HepG2 (cell line): ENCODE measurements around the gene BIRC7. TPM values are rescaled to one million over a fixed set of nuclear protein-coding genes. Genes with fewer than 3 reads are reported as not detected.
A peak's percentile ranks its signal among the peaks of the same experiment; 100 is the strongest.

Experiments
- CSRNP2 ChIP-seq: sonication (generic); formaldehyde crosslinking; conservative IDR thresholded peaks from 2 replicates; pipeline ENCODE4 v1.8.0; 2022; ENCODE audit warnings: low read depth, missing genetic modification reagents
- FIP1L1 ChIP-seq: fragments of 200-400 bp; formaldehyde crosslinking; IDR thresholded peaks from 2 replicates; pipeline ENCODE4 v1.6.1; 2018; ENCODE audit warnings: low read depth, mild to moderate bottlenecking, low read length, moderate library complexity, borderline replicate concordance; ENCODE audit not compliant: insufficient read depth
- GMEB1 ChIP-seq: sonication (generic); formaldehyde crosslinking; IDR thresholded peaks from 2 replicates; pipeline ENCODE4 v1.5.1; 2020; ENCODE audit warnings: missing genetic modification reagents, mild to moderate bottlenecking, borderline replicate concordance
- GTF2F1 ChIP-seq: fragments of 150-350 bp; IDR thresholded peaks from 2 replicates; pipeline ENCODE4 v1.6.1; 2014; ENCODE audit warnings: low read length
- HNF4A ChIP-seq: sonication (generic); formaldehyde crosslinking; IDR thresholded peaks from 2 replicates; pipeline ENCODE4 v1.4.0; 2020; ENCODE audit warnings: missing genetic modification reagents
- IRF2 ChIP-seq: IDR thresholded peaks from 2 replicates; pipeline ENCODE4 v1.6.1; 2018; ENCODE audit warnings: missing genetic modification reagents, missing compliant biosample characterization
- MAX ChIP-seq: IDR thresholded peaks from 2 replicates; pipeline ENCODE4 v1.6.1; 2012; ENCODE audit warnings: inconsistent platforms
- MAZ ChIP-seq, 2 experiments: sonication (generic) in 1 of 2; formaldehyde crosslinking in 1 of 2; IDR thresholded peaks; 2 replicates each; pipeline versions ENCODE4 v1.5.0 to v1.6.1; 2012 to 2020; ENCODE audit warnings: low read depth in 2 of 2, mild to moderate bottlenecking in 2 of 2, borderline replicate concordance in 1 of 2, improper control_type of control experiment in 1 of 2, low read length in 1 of 2, missing genetic modification reagents in 1 of 2, moderate library complexity in 1 of 2
- NR3C1 ChIP-seq: sonication (generic); formaldehyde crosslinking; IDR thresholded peaks from 2 replicates; pipeline ENCODE4 v1.4.0; 2020; ENCODE audit warnings: missing genetic modification reagents
- PHF8 ChIP-seq: sonication (generic); formaldehyde crosslinking; IDR thresholded peaks from 2 replicates; pipeline ENCODE4 v1.5.0; 2020; ENCODE audit warnings: missing genetic modification reagents
- REL ChIP-seq: sonication (generic); formaldehyde crosslinking; conservative IDR thresholded peaks from 2 replicates; pipeline ENCODE4 v1.8.0; 2022; ENCODE audit warnings: mild to moderate bottlenecking, missing genetic modification reagents, moderate library complexity
- SKIL ChIP-seq: sonication (generic); formaldehyde crosslinking; IDR thresholded peaks from 2 replicates; pipeline ENCODE4 v1.8.0; 2022; ENCODE audit warnings: missing genetic modification reagents, mild to moderate bottlenecking, moderate library complexity, borderline replicate concordance
- TRIM22 ChIP-seq: fragments of 450-650 bp; IDR thresholded peaks from 2 replicates; pipeline ENCODE4 v1.6.1; 2017
- TSC22D2 ChIP-seq: sonication (generic); formaldehyde crosslinking; IDR thresholded peaks from 2 replicates; pipeline ENCODE4 v1.5.1; 2020; ENCODE audit warnings: missing genetic modification reagents, mild to moderate bottlenecking, borderline replicate concordance
- U2AF2 ChIP-seq: fragments of 200-400 bp; formaldehyde crosslinking; IDR thresholded peaks from 2 replicates; pipeline ENCODE4 v1.6.1; 2017; ENCODE audit warnings: low read depth, mild to moderate bottlenecking, low read length
- XBP1 ChIP-seq: sonication (generic); formaldehyde crosslinking; IDR thresholded peaks from 2 replicates; pipeline ENCODE4 v1.5.0; 2020; ENCODE audit warnings: missing genetic modification reagents
- ZKSCAN1 ChIP-seq: fragments of 150-350 bp; IDR thresholded peaks from 2 replicates; pipeline ENCODE4 v1.6.1; 2014; ENCODE audit warnings: low read length
- ZNF331 ChIP-seq: sonication (generic); formaldehyde crosslinking; IDR thresholded peaks from 2 replicates; pipeline ENCODE4 v1.4.0; 2020; ENCODE audit warnings: missing genetic modification reagents
- ZNF335 ChIP-seq: sonication (generic); formaldehyde crosslinking; IDR thresholded peaks from 2 replicates; pipeline ENCODE4 v1.4.0; 2020; ENCODE audit warnings: missing genetic modification reagents
- ZNF510 ChIP-seq: sonication (generic); formaldehyde crosslinking; IDR thresholded peaks from 2 replicates; pipeline ENCODE4 v1.4.0; 2020; ENCODE audit warnings: low read depth, mild to moderate bottlenecking, missing genetic modification reagents
- ZNF512 ChIP-seq: sonication (generic); formaldehyde crosslinking; IDR thresholded peaks from 2 replicates; pipeline ENCODE4 v1.4.0; 2020; ENCODE audit warnings: mild to moderate bottlenecking, missing genetic modification reagents
- ZNF652 ChIP-seq: IDR thresholded peaks from 2 replicates; pipeline ENCODE4 v1.6.1; 2016; ENCODE audit warnings: low read depth, borderline replicate concordance
- polyA plus RNA-seq, 8 experiments: library from polyadenylated mRNA; depleted of rRNA in 3 of 8; stranded (reverse) in 7 of 8; unstranded in 1 of 8; fragments of >200 nt; fragmentation: Illumina TruSeq in 4 of 8; extraction: Trizol in 4 of 8; gene quantifications; 2 replicates each; pipeline versions ENCODE4 v1.2.1 to v1.2.3, GENCODE V29; 2011 to 2016; ENCODE audit warnings: low read depth in 4 of 8, missing spikeins in 1 of 8, mixed read lengths in 1 of 8; ENCODE audit not compliant: insufficient read depth in 1 of 8
- total RNA-seq, 5 experiments: library from RNA; depleted of rRNA; stranded (reverse); fragments of >200 nt; fragmentation: Illumina TruSeq; extraction: Trizol; gene quantifications; 2 replicates each; pipeline ENCODE4 v1.2.3, GENCODE V29; 2016; ENCODE audit warnings: low read depth in 1 of 5

Gene BIRC7
- total and polyA plus RNA-seq, 2 of the 13 experiments (the other 11 are each of a cell fraction or from before 2014, with no cell fraction given) = 0.27 to 5.1 TPM

GRCh38 chr20:63235399-63235983 is at the start of gene BIRC7 (continued):
- no peak for TF ChIP-seq REL
- no peak for TF ChIP-seq TRIM22
- no peak for TF ChIP-seq SKIL (CRISPR knock-in tag)
- TF ChIP-seq TSC22D2 = no peak
- no peak for TF ChIP-seq XBP1 (CRISPR knock-in tag)
- TF ChIP-seq NR3C1 (CRISPR knock-in tag) = no peak
- TF ChIP-seq HNF4A (CRISPR knock-in tag) = no peak
- no peak for TF ChIP-seq PHF8 (CRISPR knock-in tag)
- TF ChIP-seq ZNF652 = no peak
- TF ChIP-seq GTF2F1 = no peak
- TF ChIP-seq IRF2 (CRISPR knock-in tag) = peak; percentile 34; the same call in 1 of the 2 replicates
- no peak for TF ChIP-seq U2AF2
- TF ChIP-seq ZNF331 (CRISPR knock-in tag) = no peak
- no peak for TF ChIP-seq ZNF510 (CRISPR knock-in tag)
- no peak for TF ChIP-seq MAZ (IDR thresholded peaks at IDR 0.05; ENCODE audit: borderline replicate concordance, low read depth, low read length)
- peak; percentile 62; the same call in 1 of the 2 replicates for TF ChIP-seq MAZ (CRISPR knock-in tag; IDR thresholded peaks at IDR 0.05; ENCODE audit: low read depth)
- no peak for TF ChIP-seq CSRNP2 (CRISPR knock-in tag)
- TF ChIP-seq FIP1L1 = no peak
- no peak for TF ChIP-seq GMEB1 (CRISPR knock-in tag)
- peak; percentile 84 for TF ChIP-seq MAX
- TF ChIP-seq ZNF512 = no peak
- TF ChIP-seq ZNF335 (CRISPR knock-in tag) = 0 out of 2 replicates have a peak, but pooled peaks have one; percentile 38
- TF ChIP-seq ZKSCAN1 = no peak
